UCSD-AML1 (cell line): ENCODE data around the gene JARID2.

ENCODE experiments used
- DNase-seq: peaks from one replicate; lab custom pipeline; 2025; ENCODE audit not compliant: unreplicated experiment; lab: John Stamatoyannopoulos, UW

The JARID2 gene

GRCh38 chr6:15513801-15514711, 268.2 kb downstream of the JARID2 start:
- no peak for DNase-seq

GRCh38 chr6:15515226-15515625, 269.4 kb downstream of the JARID2 start:
- no peak for DNase-seq

- DNase-seq = no peak
These were observed 269.9 kb downstream of the JARID2 start for GRCh38 chr6:15515660-15516375.

- DNase-seq = no peak
These were observed 270.5 kb downstream of the JARID2 start for GRCh38 chr6:15516378-15516777.

- DNase-seq = no peak
These were observed 271.2 kb downstream of the JARID2 start for GRCh38 chr6:15516923-15517560.

- DNase-seq = no peak
These were observed 271.7 kb downstream of the JARID2 start for GRCh38 chr6:15517600-15517999.

- DNase-seq = no peak
These were observed 272.2 kb downstream of the JARID2 start for GRCh38 chr6:15518057-15518456.

GRCh38 chr6:15518878-15519277, 273.0 kb downstream of the JARID2 start:
- DNase-seq = no peak

GRCh38 chr6:15519681-15520080, 273.8 kb downstream of the JARID2 start:
- no peak for DNase-seq

- DNase-seq = no peak
These were observed 274.8 kb downstream of the JARID2 start for GRCh38 chr6:15520626-15521203.

- no peak for DNase-seq
These were observed 275.7 kb downstream of the JARID2 start for GRCh38 chr6:15521582-15521981.

GRCh38 chr6:15522026-15522425, 276.2 kb downstream of the JARID2 start:
- DNase-seq = no peak

GRCh38 chr6:15522427-15522826, 276.6 kb downstream of the JARID2 start:
- DNase-seq = no peak

GRCh38 chr6:15522856-15523529, 277.1 kb downstream of the JARID2 start:
- no peak for DNase-seq

GRCh38 chr6:15523679-15524630, 278.1 kb downstream of the JARID2 start:
- no peak for DNase-seq

- DNase-seq = no peak
These were observed 279.1 kb downstream of the JARID2 start for GRCh38 chr6:15524861-15525401.

- DNase-seq = no peak
These were observed 280.4 kb downstream of the JARID2 start for GRCh38 chr6:15526212-15526701.

GRCh38 chr6:15527838-15528617, 282.2 kb downstream of the JARID2 start:
- DNase-seq = no peak
